ENCODE results near the gene NOS1AP.

The NOS1AP gene

DNA sequence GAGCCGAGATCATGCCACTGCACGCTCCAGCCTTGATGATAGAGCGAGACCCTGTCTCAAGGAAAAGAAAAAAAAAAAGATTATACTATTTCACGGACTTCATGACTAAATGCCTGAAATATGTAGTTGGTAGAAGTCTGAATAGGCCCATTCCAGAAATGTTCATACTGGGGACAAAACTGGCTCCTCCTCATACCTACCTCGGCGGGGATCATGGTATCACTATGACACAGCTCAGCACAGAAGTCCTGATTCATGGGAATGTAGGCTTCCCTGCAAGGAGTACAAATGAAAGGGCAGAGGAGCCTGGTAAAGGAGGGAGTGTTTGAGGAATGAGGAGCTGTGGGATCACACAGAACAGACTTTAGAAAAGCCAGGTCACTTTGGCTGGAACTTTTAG lies 302.1 kb downstream of the NOS1AP start:
- H3K4me3 Mint-ChIP-seq = no peak overlapping the region
- no peaks in the 10 kb centered on the region for H3K9me3 Mint-ChIP-seq (ENCODE audit: low read depth)
- no peaks in the 10 kb centered on the region for H3K36me3 Mint-ChIP-seq
- H3K27ac Mint-ChIP-seq = no peak overlapping the region
- no peaks in the 10 kb centered on the region for H3K27me3 Mint-ChIP-seq
- H3K4me1 Mint-ChIP-seq (ENCODE audit: low read depth) = no peaks in the 10 kb centered on the region

DNA sequence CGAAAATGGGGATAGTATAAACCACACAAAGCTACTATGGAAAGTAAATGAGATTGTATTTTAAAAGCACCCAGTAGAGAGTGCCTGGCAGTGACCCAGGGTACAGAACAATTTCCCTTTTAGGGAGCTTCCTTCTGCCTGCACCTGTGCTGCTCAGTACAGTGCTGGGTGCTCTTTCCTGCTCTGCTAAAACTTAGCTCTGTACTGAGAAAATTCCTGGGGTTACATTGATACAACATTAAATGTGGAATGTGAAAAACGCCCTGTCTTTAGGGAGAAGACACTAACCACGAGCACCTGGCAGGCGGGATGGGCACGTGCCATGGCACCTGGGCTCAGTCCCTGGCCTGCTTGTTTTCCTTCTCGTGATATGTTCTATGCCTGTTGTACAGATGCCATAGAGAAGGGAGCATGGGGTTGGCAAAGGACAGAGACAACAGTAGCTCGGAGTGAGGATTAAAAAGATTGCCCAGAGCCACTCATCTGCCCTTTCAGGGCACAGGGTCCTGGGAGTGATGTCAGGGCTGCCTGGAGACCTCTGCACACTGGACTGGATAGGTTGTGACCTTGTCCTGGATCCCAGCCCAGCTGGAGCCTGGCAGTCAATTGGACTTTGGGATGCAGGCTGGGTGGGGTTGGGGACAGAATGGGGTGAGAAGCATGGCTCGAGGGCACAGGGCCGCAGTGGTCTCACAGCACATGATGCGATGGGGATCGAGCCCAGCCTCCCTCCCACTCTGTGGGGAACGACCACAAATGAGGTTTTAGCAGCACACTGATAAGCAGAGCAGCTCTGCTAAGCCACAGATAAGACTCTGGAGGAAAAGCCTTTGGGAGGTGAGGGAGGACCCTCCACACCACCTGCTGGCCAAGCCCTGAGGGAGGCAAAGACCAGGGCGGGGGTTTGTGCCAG lies 302.9 kb downstream of the NOS1AP start:
- Mint-ChIP-seq H3K27me3 (no peaks in the 10 kb centered on the region), H3K4me1 (ENCODE audit: low read depth) (no peaks in the 10 kb centered on the region), H3K36me3 (no peaks in the 10 kb centered on the region), H3K27ac (no peak overlapping the region), H3K4me3 (no peak overlapping the region), H3K9me3 (ENCODE audit: low read depth) (no peaks in the 10 kb centered on the region)

DNA sequence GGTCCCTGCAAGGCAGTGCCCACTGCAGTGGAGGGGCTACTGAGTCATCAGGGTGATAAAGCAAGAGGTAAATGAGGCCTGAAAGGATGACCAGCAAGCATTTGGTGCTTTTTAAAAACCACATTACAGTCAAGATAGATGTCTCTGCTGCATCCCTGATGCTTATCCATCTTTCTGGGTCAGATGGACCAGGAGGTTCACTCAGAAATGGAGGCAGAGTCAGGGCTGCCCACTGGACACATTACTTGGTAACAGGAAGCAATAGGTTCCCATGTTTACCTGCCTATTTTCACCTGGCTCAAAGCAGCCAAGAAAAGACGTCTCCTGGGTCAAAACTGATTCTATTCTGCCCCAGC lies 303.6 kb downstream of the NOS1AP start:
- no peak overlapping the region for H3K27ac Mint-ChIP-seq
- H3K27me3 Mint-ChIP-seq = no peaks in the 10 kb centered on the region
- H3K9me3 Mint-ChIP-seq (ENCODE audit: low read depth) = no peaks in the 10 kb centered on the region
- no peaks in the 10 kb centered on the region for H3K4me1 Mint-ChIP-seq (ENCODE audit: low read depth)
- H3K4me3 Mint-ChIP-seq = no peak overlapping the region
- H3K36me3 Mint-ChIP-seq = no peaks in the 10 kb centered on the region

DNA sequence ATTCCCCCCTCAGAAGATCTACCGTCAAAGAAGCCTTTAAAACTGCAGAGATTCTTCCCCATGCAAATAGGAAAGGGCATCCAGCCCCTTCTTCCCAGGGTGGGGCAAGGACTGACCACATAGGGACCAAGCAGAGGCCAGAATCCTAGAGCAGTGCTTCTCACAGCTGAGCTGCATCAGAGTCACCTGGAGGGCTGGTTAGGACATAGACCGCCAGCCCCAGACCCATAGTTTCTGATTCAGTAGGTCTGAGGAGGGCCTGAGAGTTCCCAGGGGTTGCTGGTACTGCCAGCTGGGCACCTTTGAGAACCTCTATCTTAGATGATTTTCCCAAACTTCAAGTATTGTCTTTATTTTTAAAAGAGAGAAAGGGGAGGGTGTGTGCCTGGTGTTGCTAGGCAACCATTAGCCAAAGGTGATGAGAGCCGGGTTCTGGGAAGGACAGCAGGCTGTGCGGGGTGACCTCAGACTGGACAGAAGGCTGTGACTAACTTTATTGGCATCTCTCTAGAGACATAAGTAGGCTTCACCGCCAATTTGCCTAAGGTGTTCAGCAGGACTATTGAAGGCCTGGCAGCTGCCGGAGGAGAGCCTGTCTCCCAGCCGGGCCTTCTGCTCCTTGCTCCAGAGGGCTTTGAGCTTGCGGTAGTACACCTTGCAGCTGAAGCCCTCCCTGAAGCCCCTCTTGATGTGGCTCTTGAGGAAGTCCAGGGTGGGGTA lies 304.2 kb downstream of the NOS1AP start:
- Mint-ChIP-seq H3K4me1 (ENCODE audit: low read depth) (no peaks in the 10 kb centered on the region), H3K36me3 (no peaks in the 10 kb centered on the region), H3K27ac (no peak overlapping the region), H3K27me3 (no peaks in the 10 kb centered on the region), H3K4me3 (no peak overlapping the region), H3K9me3 (ENCODE audit: low read depth) (no peaks in the 10 kb centered on the region)

DNA sequence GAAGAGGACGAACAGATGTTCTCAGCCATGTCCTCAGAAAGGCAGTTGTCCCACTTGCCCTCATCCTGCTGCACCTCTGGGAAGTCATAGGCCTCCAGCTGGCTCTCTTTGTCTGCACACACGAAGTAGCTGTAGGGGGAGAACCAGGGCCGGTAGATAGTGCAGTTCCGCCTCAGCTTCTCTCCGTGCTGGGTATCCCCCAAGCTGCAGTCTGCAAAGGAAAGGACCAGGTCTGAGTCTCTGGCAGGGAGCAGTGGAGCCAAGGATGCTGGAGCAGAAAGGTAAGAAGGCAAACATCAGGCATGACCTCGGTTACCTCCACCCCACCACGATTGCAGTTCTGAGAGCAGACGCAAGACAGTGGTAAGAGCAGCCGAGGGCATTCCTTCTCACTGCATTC lies 304.9 kb downstream of the NOS1AP start:
- Mint-ChIP-seq H3K36me3 (no peaks in the 10 kb centered on the region), H3K27ac (no peak overlapping the region), H3K9me3 (ENCODE audit: low read depth) (no peaks in the 10 kb centered on the region), H3K27me3 (no peaks in the 10 kb centered on the region), H3K4me1 (ENCODE audit: low read depth) (no peaks in the 10 kb centered on the region), H3K4me3 (no peak overlapping the region)

DNA sequence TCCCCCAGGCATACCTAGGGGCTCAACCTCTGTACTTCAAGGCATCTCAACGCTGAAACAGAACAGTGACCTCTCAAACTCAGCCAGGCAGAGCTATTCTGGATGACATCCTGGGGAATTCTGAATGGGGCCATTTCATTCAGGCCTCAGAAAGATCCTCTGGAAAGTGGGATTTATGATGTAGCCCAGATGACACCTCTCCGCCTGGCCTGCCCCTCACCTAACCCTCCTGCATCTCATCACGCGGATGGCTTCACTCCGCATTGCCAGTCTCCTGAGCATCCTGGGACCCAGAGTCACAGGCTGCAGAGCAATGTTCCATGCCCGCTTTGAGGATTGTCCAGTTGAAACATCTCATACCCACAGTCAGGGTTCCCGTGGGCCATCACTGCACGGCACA lies 306.0 kb downstream of the NOS1AP start:
- Mint-ChIP-seq H3K36me3 (no peaks in the 10 kb centered on the region), H3K9me3 (ENCODE audit: low read depth) (no peaks in the 10 kb centered on the region), H3K4me1 (ENCODE audit: low read depth) (no peaks in the 10 kb centered on the region), H3K4me3 (no peak overlapping the region), H3K27me3 (no peaks in the 10 kb centered on the region), H3K27ac (no peak overlapping the region)

DNA sequence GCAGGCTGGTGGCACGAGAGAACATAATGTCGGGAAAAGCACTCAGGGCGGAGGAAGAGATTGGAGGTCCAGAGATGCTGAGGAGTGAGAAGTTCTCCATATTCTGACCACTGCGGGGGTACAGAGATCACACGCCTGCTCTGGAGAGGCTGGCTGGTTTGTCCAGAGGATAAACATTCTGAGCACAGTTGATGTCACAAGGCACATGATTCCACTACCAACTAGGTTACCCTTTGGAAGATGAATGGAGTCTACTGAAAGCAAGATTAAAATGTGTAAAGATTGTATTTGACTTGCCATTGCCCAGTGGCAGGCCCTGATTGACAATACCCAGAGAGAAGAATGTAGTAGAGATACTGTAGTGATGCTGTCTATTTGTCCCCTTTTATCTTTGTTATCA lies 307.2 kb downstream of the NOS1AP start, which contains the start of gene SPATA46:
Gene SPATA46 (minus strand): TSS at position 164 of the 400 bp plus-strand sequence. CDS start 64 bp downstream, at position 100.
- Mint-ChIP-seq H3K4me3 (no peak within 1 kb of the TSS), H3K4me1 (ENCODE audit: low read depth) (no peaks in the 10 kb centered on the region), H3K9me3 (ENCODE audit: low read depth) (no peaks in the 10 kb centered on the region), H3K36me3 (no peaks in the 10 kb centered on the region), H3K27me3 (no peaks in the 10 kb centered on the region), H3K27ac (no peak within 1 kb of the TSS)

DNA sequence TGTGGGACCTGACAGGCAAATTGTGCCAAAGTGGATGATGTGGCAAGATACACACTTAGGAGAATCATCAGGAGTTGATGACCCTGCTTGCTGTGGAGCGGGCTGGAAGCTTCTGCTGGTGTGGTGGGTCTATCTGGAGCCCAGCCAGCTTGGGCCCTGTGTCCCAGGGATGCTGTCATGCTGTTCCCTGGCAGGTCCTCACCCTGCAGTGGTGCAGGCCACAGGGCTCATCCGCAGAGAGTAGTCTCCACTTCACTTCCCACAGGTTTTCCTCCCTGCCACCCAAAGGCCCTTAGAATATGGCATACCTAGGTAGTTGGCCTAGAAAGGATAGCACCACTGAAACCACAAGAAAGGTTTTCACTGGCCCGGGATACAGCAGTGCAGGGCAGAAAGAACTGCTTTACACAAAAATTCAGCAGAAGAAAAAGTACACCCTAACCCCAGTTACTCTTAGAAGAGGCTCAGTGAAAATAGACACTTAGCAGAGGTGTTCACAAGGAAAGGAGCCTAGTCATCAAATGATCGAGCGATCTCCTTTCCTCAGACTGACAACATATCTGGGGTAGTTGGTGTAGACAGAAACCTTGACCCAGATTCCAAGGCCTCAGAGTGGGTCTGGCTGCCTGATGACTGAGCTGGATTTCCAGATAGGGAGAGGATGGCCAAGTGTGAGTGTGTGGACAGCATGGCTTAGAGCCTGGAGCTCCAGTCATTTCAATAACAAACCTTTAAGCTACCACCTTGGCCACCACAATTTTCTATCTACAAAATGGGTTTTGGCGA lies 310.8 kb downstream of the NOS1AP start:
- Mint-ChIP-seq H3K9me3 (ENCODE audit: low read depth) (no peaks in the 10 kb centered on the region), H3K27ac (no peak overlapping the region), H3K36me3 (no peaks in the 10 kb centered on the region), H3K4me3 (no peak overlapping the region), H3K27me3 (no peaks in the 10 kb centered on the region), H3K4me1 (ENCODE audit: low read depth) (no peaks in the 10 kb centered on the region)

DNA sequence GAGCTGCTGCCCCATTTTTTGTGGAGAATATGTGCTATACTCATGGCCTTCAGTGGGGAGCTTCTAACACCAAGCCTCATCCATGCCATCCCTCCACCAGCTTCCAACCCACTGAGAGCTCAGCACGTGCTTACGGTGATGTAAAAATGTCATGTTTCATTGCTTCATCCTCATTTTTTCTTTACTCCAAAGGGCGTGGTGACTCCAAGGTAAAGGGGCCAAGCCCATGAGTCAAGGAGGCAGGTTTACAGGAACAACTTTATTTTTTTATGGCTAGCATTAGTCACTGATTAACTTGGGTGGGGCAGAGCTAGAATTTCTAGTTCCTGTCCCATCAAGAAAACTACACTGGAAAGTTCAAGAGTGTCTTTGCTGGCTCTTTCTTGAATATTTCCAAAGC lies 311.9 kb downstream of the NOS1AP start, which contains the start of gene C1orf226:
Gene C1orf226 (plus strand): TSS at position 346 of the 400 bp plus-strand sequence. CDS start 174 bp downstream, outside the sequence.
- H3K27me3 Mint-ChIP-seq = no peaks in the 10 kb centered on the region
- H3K4me1 Mint-ChIP-seq (ENCODE audit: low read depth) = no peaks in the 10 kb centered on the region
- no peak within 1 kb of the TSS for H3K27ac Mint-ChIP-seq

DNA sequence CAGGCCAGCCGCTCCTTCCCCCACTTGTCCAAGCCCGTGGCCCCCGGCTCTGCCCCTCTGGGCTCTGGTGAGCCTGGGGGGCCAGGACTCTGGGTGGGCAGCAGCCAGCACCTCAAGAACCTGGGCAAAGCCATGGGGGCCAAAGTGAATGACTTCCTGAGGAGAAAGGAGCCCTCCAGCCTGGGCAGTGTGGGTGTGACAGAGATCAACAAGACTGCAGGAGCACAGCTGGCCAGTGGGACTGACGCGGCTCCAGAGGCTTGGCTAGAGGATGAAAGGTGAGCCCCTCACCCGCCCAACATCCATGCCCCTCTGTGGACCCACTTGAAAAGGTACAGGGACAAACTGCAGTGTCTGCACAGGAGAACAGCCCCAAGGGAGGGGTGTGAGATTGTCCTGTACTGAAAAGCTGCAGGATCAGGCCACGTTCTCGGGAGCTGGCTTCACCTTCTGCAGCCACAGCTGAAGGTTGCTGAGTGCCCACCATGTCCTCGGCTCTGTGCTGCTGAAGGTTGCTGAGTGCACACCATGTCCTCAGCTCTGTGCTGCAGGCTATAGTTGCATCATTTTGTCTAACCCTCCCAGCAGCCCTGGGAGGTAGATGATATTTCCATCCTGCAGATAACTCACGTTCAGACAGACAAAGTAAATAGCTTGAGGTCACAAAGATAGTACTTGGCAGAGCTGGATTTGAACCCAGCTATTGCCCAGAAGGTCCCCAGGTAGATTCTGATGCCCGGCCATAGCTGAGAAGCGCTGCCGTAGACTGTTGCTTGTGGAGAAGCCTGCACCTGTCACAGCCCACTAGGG lies 312.7 kb downstream of the NOS1AP start:
- Mint-ChIP-seq H3K4me3 (no peak overlapping the region), H3K36me3 (no peaks in the 10 kb centered on the region), H3K9me3 (ENCODE audit: low read depth) (no peaks in the 10 kb centered on the region), H3K27me3 (no peaks in the 10 kb centered on the region), H3K27ac (no peak overlapping the region), H3K4me1 (ENCODE audit: low read depth) (no peaks in the 10 kb centered on the region)

More for the DNA sequence above, 311.9 kb downstream of the NOS1AP start, which contains the start of gene C1orf226:
- Mint-ChIP-seq H3K9me3 (ENCODE audit: low read depth) (no peaks in the 10 kb centered on the region), H3K4me3 (no peak within 1 kb of the TSS), H3K36me3 (no peaks in the 10 kb centered on the region)

DNA sequence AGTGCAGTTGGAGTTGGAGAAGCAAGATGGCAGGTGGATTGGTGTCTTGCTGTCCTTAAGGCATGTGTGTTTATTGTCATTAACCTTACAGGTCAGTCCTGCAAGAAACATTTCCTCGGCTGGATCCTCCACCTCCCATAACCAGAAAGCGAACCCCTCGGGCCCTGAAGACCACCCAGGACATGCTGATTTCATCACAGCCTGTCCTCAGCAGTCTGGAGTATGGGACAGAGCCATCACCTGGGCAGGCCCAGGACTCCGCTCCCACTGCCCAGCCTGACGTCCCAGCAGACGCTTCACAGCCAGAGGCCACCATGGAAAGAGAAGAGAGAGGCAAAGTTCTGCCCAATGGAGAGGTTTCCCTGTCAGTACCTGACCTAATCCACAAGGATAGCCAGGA lies 313.6 kb downstream of the NOS1AP start:
- no peaks in the 10 kb centered on the region for H3K36me3 Mint-ChIP-seq
- no peak overlapping the region for H3K27ac Mint-ChIP-seq

DNA sequence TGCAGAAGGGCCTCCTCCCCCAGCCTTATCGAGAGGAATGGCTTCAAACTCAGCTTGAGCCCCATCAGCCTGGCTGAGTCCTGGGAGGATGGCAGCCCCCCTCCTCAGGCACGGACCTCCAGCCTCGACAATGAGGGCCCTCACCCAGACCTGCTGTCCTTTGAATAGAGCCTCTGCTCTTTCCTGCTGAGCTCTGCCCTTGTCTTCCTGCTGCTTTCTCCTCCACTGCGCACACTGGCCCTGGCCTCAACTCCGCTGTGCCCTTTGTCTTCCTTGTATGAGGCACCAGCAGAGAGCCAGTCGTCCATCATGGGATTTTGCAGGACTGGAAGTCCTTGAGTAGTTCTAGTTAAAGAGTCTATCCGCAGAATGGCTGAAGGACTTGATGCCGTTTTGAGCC lies 314.0 kb downstream of the NOS1AP start:
- H3K27me3 Mint-ChIP-seq = no peaks in the 10 kb centered on the region
- no peak overlapping the region for H3K27ac Mint-ChIP-seq
- no peaks in the 10 kb centered on the region for H3K9me3 Mint-ChIP-seq (ENCODE audit: low read depth)
- H3K36me3 Mint-ChIP-seq = no peaks in the 10 kb centered on the region
- H3K4me3 Mint-ChIP-seq = no peak overlapping the region
- no peaks in the 10 kb centered on the region for H3K4me1 Mint-ChIP-seq (ENCODE audit: low read depth)

More for the DNA sequence above, 313.6 kb downstream of the NOS1AP start:
- Mint-ChIP-seq H3K4me3 (no peak overlapping the region), H3K27me3 (no peaks in the 10 kb centered on the region), H3K4me1 (ENCODE audit: low read depth) (no peaks in the 10 kb centered on the region), H3K9me3 (ENCODE audit: low read depth) (no peaks in the 10 kb centered on the region)

DNA sequence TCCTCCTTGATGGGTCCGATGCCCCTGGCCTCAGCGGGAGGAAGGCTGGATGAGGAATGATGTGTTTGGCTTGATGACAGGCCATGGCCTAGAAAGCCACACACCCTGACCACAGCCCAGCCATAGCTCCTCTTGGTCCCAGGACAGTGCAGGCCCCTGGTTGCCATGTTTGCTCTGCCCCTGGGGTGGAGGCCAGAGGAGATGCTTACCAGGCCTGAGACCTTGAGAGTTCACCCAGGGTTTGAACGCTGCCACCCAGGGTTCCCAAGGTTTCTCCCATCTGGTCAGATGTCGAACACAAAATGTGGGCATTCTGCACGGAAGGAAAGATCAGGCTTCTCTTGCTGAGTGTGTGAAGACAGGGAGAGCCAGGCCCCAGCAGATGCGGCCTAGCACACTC lies 314.6 kb downstream of the NOS1AP start:
- H3K27ac Mint-ChIP-seq = no peak overlapping the region
- no peaks in the 10 kb centered on the region for H3K36me3 Mint-ChIP-seq
- H3K27me3 Mint-ChIP-seq = no peaks in the 10 kb centered on the region

DNA sequence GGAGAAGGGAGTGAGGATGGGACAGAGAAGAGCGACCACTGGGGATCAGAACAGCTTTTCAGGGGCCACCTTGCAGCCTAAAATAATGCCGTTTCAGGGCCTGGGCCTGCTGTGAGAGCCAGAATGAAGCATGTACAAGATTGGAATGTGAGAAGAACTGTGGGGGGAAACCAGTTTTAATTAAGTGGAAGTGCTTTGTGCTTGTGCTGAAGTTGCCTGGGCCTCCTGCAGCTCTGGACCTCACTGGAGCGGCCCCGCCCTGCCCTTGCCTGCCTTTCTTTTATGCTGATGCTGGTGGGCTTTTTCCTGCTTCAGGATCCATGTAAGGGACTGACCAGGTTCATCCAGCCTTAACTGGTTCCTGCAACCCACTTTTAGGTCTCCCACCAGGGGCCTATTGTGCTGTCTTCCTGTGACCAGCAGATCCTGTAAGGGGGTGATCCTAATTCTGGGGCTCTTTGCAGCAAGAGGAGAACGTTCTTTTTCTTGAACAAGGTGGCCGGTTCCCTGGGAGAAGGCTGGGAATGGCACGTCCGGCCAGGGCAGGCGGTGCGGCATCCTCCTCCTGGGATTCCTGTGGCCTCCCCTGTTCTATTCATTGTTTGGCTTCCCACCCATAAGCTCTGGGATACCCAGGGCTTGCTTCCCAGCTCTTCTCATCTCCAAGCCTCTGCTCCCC lies 315.2 kb downstream of the NOS1AP start:
- no peaks in the 10 kb centered on the region for H3K36me3 Mint-ChIP-seq
- H3K27me3 Mint-ChIP-seq = peaks cover 2% of the 10 kb centered on the region
- H3K9me3 Mint-ChIP-seq (ENCODE audit: low read depth) = no peaks in the 10 kb centered on the region
- H3K4me1 Mint-ChIP-seq (ENCODE audit: low read depth) = no peaks in the 10 kb centered on the region
- no peak overlapping the region for H3K27ac Mint-ChIP-seq
- H3K4me3 Mint-ChIP-seq = no peak overlapping the region

More for the DNA sequence above, 314.6 kb downstream of the NOS1AP start:
- H3K9me3 Mint-ChIP-seq (ENCODE audit: low read depth) = no peaks in the 10 kb centered on the region
- no peaks in the 10 kb centered on the region for H3K4me1 Mint-ChIP-seq (ENCODE audit: low read depth)
- H3K4me3 Mint-ChIP-seq = no peak overlapping the region
